ENCODE results near the gene SNRNP70.
"Not testable (repeated sequence)": the region's sequence is repeated elsewhere in the genome, so short reads cannot be mapped to it uniquely, and the experiment has no call there.

Gene SNRNP70

GRCh38 chr19:49118565-49119410, 33.5 kb downstream of the SNRNP70 start, which contains the start of gene C19orf73:
C19orf73 (minus strand) TSS chr19:49119143; CDS start chr19:49119022, 121 bp downstream.
- FAIRE-seq: peak; percentile 29
- peak; percentile 82 for DNase-seq (ENCODE audit: low spot score)

GRCh38 chr19:49119411-49120324, 34.4 kb downstream of the SNRNP70 start, which contains the start of gene PPFIA3:
PPFIA3 (plus strand) TSS chr19:49119544; CDS start chr19:49127874, 8,330 bp downstream.
- peak; percentile 14 for DNase-seq (ENCODE audit: low spot score)
- FAIRE-seq: no peak

GRCh38 chr19:49120325-49120683, 35.1 kb downstream of the SNRNP70 start:
- FAIRE-seq (no peak), DNase-seq (ENCODE audit: low spot score) (no peak)

GRCh38 chr19:49120868-49121267, 35.6 kb downstream of the SNRNP70 start:
- FAIRE-seq: no peak
- no peak for DNase-seq (ENCODE audit: low spot score)

- FAIRE-seq; DNase-seq (ENCODE audit: low spot score): not testable (repeated sequence)
Measured at GRCh38 chr19:49121841-49122240, 36.6 kb downstream of the SNRNP70 start.

GRCh38 chr19:49123285-49123684, 38.0 kb downstream of the SNRNP70 start:
- DNase-seq (ENCODE audit: low spot score); FAIRE-seq: not testable (repeated sequence)

GRCh38 chr19:49125025-49125731, 39.9 kb downstream of the SNRNP70 start:
- no peak for FAIRE-seq
- DNase-seq (ENCODE audit: low spot score): no peak

GRCh38 chr19:49126575-49126974, 41.3 kb downstream of the SNRNP70 start:
- FAIRE-seq (no peak), DNase-seq (ENCODE audit: low spot score) (no peak)

- FAIRE-seq; DNase-seq (ENCODE audit: low spot score): not testable (repeated sequence)
Measured at GRCh38 chr19:49127225-49127624, 42.0 kb downstream of the SNRNP70 start.

GRCh38 chr19:49127674-49128544, 42.7 kb downstream of the SNRNP70 start:
- peak; percentile 83 for DNase-seq (ENCODE audit: low spot score)
- no peak for FAIRE-seq

GRCh38 chr19:49128545-49129237, 43.4 kb downstream of the SNRNP70 start:
- no peak for DNase-seq (ENCODE audit: low spot score)
- no peak for FAIRE-seq

GRCh38 chr19:49129238-49129583, 44.0 kb downstream of the SNRNP70 start:
- FAIRE-seq (no peak), DNase-seq (ENCODE audit: low spot score) (no peak)

- DNase-seq (ENCODE audit: low spot score) (no peak), FAIRE-seq (no peak)
Measured at GRCh38 chr19:49130325-49130724, 45.1 kb downstream of the SNRNP70 start.

GRCh38 chr19:49132974-49133609, 47.8 kb downstream of the SNRNP70 start:
- DNase-seq (ENCODE audit: low spot score) (no peak), FAIRE-seq (no peak)

GRCh38 chr19:49133621-49134454, 48.6 kb downstream of the SNRNP70 start:
- FAIRE-seq (no peak), DNase-seq (ENCODE audit: low spot score) (no peak)

GRCh38 chr19:49135686-49136085, 50.4 kb downstream of the SNRNP70 start:
- DNase-seq (ENCODE audit: low spot score): no peak
- FAIRE-seq: no peak

GRCh38 chr19:49136771-49137171, 51.5 kb downstream of the SNRNP70 start:
- FAIRE-seq (no peak), DNase-seq (ENCODE audit: low spot score) (no peak)

GRCh38 chr19:49140951-49141350, 55.7 kb downstream of the SNRNP70 start:
- FAIRE-seq: no peak
- DNase-seq (ENCODE audit: low spot score): no peak

Data from RCC 7860 (cell line).